WTC11 (cell line): ENCODE data around the gene INVS. TPM values are rescaled to one million over a fixed set of nuclear protein-coding genes. Genes with fewer than 3 reads are reported as not detected.
A peak's percentile ranks its signal among the peaks of the same experiment; 100 is the strongest.

Experiments used
- ATAC-seq: fragments of 200-7000 bp; cut with Tn5 transposase; 2 replicates; pipeline ENCODE4 v1.10.0; 2021; ENCODE audit warnings: mild to moderate bottlenecking, moderate library complexity
- CTCF ChIA-PET: fragments of 300-600 bp; sonication (Branson Sonifier 250); formaldehyde crosslinking; loops from one replicate; lab custom pipeline; 2021; ENCODE audit warnings: antibody characterized with exemption; lab: Charles Lee
- POLR2A ChIA-PET: fragments of 350-600 bp; sonication (Branson Sonifier 250); formaldehyde crosslinking; loops from one replicate; lab custom pipeline; 2021; ENCODE audit warnings: antibody characterized with exemption; lab: Charles Lee
- DNase-seq: peaks from one replicate; pipeline ENCODE4 v3.0.0; 2021; ENCODE audit warnings: low spot score
- H3K27ac Mint-ChIP-seq: 2 replicates; pipeline ENCODE4 v1.8.0; 2021; ENCODE audit warnings: mixed read lengths
- H3K27me3 Mint-ChIP-seq: 2 replicates; pipeline ENCODE4 v1.8.0; 2021; ENCODE audit warnings: low read depth, mild to moderate bottlenecking, moderate library complexity, mixed read lengths
- H3K36me3 Mint-ChIP-seq: 2 replicates; pipeline ENCODE4 v1.8.0; 2021; ENCODE audit warnings: mixed read lengths
- H3K4me1 Mint-ChIP-seq: 2 replicates; pipeline ENCODE4 v1.8.0; 2022; ENCODE audit warnings: mixed read lengths
- H3K4me3 Mint-ChIP-seq: 2 replicates; pipeline ENCODE4 v1.8.0; 2021; ENCODE audit warnings: mild to moderate bottlenecking, moderate library complexity, mixed read lengths
- H3K9me3 Mint-ChIP-seq: 2 replicates; pipeline ENCODE4 v1.8.0; 2021; ENCODE audit warnings: mixed read lengths
- ATF2 ChIP-seq: sonication (generic); formaldehyde crosslinking; IDR thresholded peaks from 2 replicates; pipeline ENCODE4 v1.8.1; 2022; ENCODE audit warnings: low read depth, missing genetic modification reagents, borderline replicate concordance
- CREB1 ChIP-seq: sonication (generic); formaldehyde crosslinking; IDR thresholded peaks from 2 replicates; pipeline ENCODE4 v1.8.0; 2023; ENCODE audit warnings: mild to moderate bottlenecking, missing genetic modification reagents
- E2F4 ChIP-seq: sonication (generic); formaldehyde crosslinking; IDR thresholded peaks from 2 replicates; pipeline ENCODE4 v1.8.1; 2022; ENCODE audit warnings: low read depth, mild to moderate bottlenecking, moderate library complexity, missing genetic modification reagents, borderline replicate concordance
- E2F5 ChIP-seq: sonication (generic); formaldehyde crosslinking; IDR thresholded peaks from 2 replicates; pipeline ENCODE4 v1.8.1; 2022; ENCODE audit warnings: mild to moderate bottlenecking, moderate library complexity, missing genetic modification reagents
- GRHL2 ChIP-seq: fragments of 250-450 bp; sonication (Bioruptor Pico); IDR thresholded peaks from 2 replicates; pipeline ENCODE4 v1.8.0; 2022; ENCODE audit warnings: mild to moderate bottlenecking, moderate library complexity; ENCODE audit not compliant: insufficient replicate concordance, severe bottlenecking
- JAZF1 ChIP-seq: fragments of 250-450 bp; sonication (Bioruptor Pico); IDR thresholded peaks from 2 replicates; pipeline ENCODE4 v1.9.0; 2021; ENCODE audit warnings: moderate library complexity, mild to moderate bottlenecking, inconsistent platforms
- MLX ChIP-seq: sonication (generic); formaldehyde crosslinking; IDR thresholded peaks from 2 replicates; pipeline ENCODE4 v1.8.1; 2023; ENCODE audit warnings: mild to moderate bottlenecking, missing genetic modification reagents, moderate library complexity
- MYBL2 ChIP-seq: sonication (generic); formaldehyde crosslinking; IDR thresholded peaks from 2 replicates; pipeline ENCODE4 v1.8.1; 2023; ENCODE audit warnings: mild to moderate bottlenecking, moderate library complexity, missing genetic modification reagents
- NR1H2 ChIP-seq: sonication (generic); formaldehyde crosslinking; IDR thresholded peaks from 2 replicates; pipeline ENCODE4 v1.9.0; 2021; ENCODE audit warnings: mild to moderate bottlenecking, moderate library complexity, missing genetic modification reagents
- OVOL2 ChIP-seq: fragments of 250-450 bp; sonication (Bioruptor Pico); IDR thresholded peaks from 2 replicates; pipeline ENCODE4 v1.9.0; 2021; ENCODE audit warnings: mild to moderate bottlenecking, borderline replicate concordance
- SP1 ChIP-seq: sonication (generic); formaldehyde crosslinking; conservative IDR thresholded peaks from 2 replicates; pipeline ENCODE4 v1.8.1; 2022; ENCODE audit warnings: missing genetic modification reagents
- STAT6 ChIP-seq: sonication (generic); formaldehyde crosslinking; conservative IDR thresholded peaks from 2 replicates; pipeline ENCODE4 v1.8.1; 2023; ENCODE audit warnings: mild to moderate bottlenecking, low read depth, missing genetic modification reagents, moderate library complexity
- TEAD1 ChIP-seq: sonication (generic); formaldehyde crosslinking; IDR thresholded peaks from 2 replicates; pipeline ENCODE4 v1.8.0; 2022; ENCODE audit warnings: mild to moderate bottlenecking, missing genetic modification reagents
- USF2 ChIP-seq: sonication (generic); formaldehyde crosslinking; IDR thresholded peaks from 2 replicates; pipeline ENCODE4 v1.8.1; 2023; ENCODE audit warnings: mild to moderate bottlenecking, missing genetic modification reagents, moderate library complexity
- ZNF281 ChIP-seq: sonication (generic); formaldehyde crosslinking; IDR thresholded peaks from 2 replicates; pipeline ENCODE4 v1.8.0; 2023; ENCODE audit warnings: mild to moderate bottlenecking, missing genetic modification reagents
- ZNF317 ChIP-seq: sonication (generic); formaldehyde crosslinking; IDR thresholded peaks from 2 replicates; pipeline ENCODE4 v1.8.1; 2023; ENCODE audit warnings: low read depth, mild to moderate bottlenecking, moderate library complexity, missing genetic modification reagents, borderline replicate concordance
- ZNF512 ChIP-seq: sonication (generic); formaldehyde crosslinking; IDR thresholded peaks from 2 replicates; pipeline ENCODE4 v1.8.1; 2022; ENCODE audit warnings: missing genetic modification reagents, borderline replicate concordance
- ZNF671 ChIP-seq: fragments of 250-450 bp; sonication (Bioruptor Pico); IDR thresholded peaks from 2 replicates; pipeline ENCODE4 v1.8.0; 2021; ENCODE audit warnings: mild to moderate bottlenecking
- total RNA-seq: library from RNA; stranded (reverse); gene quantifications from 3 replicates; pipeline ENCODE4 v1.2.3, GENCODE V29; 2021

The INVS gene
- total RNA-seq, 1 experiment from 2014 or later = 8.1 TPM

- no peak for TF ChIP-seq E2F5 (CRISPR knock-in tag)
- TF ChIP-seq NR1H2 (CRISPR knock-in tag) = no peak
- no peak for TF ChIP-seq TEAD1
- no peak for TF ChIP-seq ZNF281 (CRISPR knock-in tag)
- no peak for TF ChIP-seq SP1 (CRISPR knock-in tag)
- TF ChIP-seq JAZF1 (CRISPR knock-in tag) = no peak
- TF ChIP-seq MYBL2 = no peak
- no peak for TF ChIP-seq ZNF512 (CRISPR knock-in tag)
- TF ChIP-seq MLX = no peak
- TF ChIP-seq OVOL2 (CRISPR knock-in tag) = no peak
- no peak for TF ChIP-seq STAT6 (CRISPR knock-in tag)
- TF ChIP-seq USF2 (CRISPR knock-in tag) = no peak
- no peak for TF ChIP-seq ATF2 (CRISPR knock-in tag)
Observed at GRCh38 chr9:100196828-100197227, 97.8 kb downstream of the INVS start (continued).

- Mint-ChIP-seq H3K27ac (0 out of 2 replicates have a peak overlapping the region, but pooled peaks have one; percentile 10), H3K9me3 (peaks cover 16% of the 10 kb centered on the region), H3K4me3 (no peak overlapping the region), H3K27me3 (no peaks in the 10 kb centered on the region), H3K4me1 (peaks cover 9% of the 10 kb centered on the region; the same call in 1 of the 2 replicates), H3K36me3 (no peaks in the 10 kb centered on the region)
- ChIA-PET POLR2A (no interaction called here), CTCF (interaction anchor here (1.4 kb wide), 1 partner anchor 10 kb away, joined by 3 read pairs; no protein-coding TSS in a partner anchor)
- TF ChIP-seq ZNF317 (CRISPR knock-in tag) = no peak
- TF ChIP-seq E2F4 (CRISPR knock-in tag) = no peak
- no peak for TF ChIP-seq GRHL2
- TF ChIP-seq ZNF671 (CRISPR knock-in tag) = no peak
- no peak for TF ChIP-seq JAZF1 (CRISPR knock-in tag)
- TF ChIP-seq E2F5 (CRISPR knock-in tag) = no peak
- TF ChIP-seq CREB1 (CRISPR knock-in tag) = no peak
- no peak for ATAC-seq
- no peak for DNase-seq
Observed at GRCh38 chr9:100197553-100197952, 98.5 kb downstream of the INVS start.
